Fibroblast of the conjunctiva (primary cell): Measurements from ENCODE around the gene SYT17.

ENCODE experiments used
- DNase-seq: peaks from one replicate; pipeline ENCODE4 v3.0.0-alpha.2; 2010; ENCODE audit warnings: low read depth

Gene SYT17

DNA sequence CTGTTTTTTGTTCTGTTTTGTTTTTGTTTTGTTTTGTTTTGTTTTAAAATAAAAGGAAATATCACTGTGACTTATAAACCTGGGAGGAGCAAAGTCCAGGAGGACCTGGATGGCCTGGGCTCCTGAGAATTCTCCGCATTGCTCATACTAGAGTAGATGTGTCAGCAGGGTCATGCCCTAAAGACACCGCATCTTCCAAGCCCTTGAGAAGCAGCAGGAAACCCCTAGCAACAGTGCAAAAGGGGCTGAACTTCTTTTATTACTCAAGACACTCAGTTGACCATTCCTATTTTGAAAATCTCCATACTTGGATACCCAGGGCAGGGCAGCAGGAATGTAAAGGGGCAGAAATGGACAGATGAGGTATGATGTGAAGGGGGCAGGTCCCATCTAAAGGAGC lies 51.8 kb downstream of the SYT17 start:
- no peak for DNase-seq

- no peak for DNase-seq
Measured at GRCh38 chr16:19223235-19224170, 55.5 kb downstream of the SYT17 start.

DNA sequence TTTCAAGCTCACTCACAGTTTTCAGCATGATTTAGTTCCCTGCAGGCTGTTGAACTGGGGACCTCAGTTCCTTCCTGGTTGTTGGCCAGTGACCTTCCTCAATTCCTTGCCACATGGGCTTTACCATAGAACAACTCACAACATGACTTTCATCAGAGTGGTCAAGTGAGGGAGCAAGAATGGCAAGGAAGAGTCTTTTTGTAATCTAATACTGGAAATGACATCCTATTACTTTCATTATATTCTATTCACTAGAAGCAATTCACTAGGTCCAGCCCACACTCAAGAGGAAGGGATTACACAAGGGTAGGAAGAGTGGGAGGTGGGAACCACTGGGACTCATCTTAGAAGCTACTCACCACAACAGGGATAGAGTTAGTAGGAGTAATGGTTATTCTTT lies 57.6 kb downstream of the SYT17 start:
- DNase-seq, result no peak

GRCh38 chr16:19227643-19228042 lies 59.6 kb downstream of the SYT17 start:
- no peak for DNase-seq

GRCh38 chr16:19228052-19228451 lies 60.0 kb downstream of the SYT17 start:
- DNase-seq, result no peak

- no peak for DNase-seq
Measured at GRCh38 chr16:19228575-19228974, 60.5 kb downstream of the SYT17 start.

DNA sequence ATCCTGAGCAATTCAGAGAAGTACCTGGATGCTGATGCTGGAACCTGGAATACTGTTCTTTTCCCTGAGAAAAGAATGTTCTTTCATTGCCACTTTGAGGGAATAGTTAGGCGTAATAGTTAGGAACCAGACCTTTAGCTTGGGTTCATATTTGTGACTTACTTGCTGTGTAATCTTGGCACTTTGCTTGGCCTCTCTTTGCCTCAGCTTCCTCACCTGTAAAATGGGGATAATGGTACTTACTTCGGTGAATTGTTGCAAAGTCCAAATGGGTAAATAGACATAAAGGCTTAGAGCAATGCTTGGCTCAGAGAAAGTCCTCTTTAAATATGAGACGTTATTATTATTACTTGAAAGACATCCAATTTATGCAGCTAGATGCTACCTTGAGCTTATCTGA lies 62.5 kb downstream of the SYT17 start:
- DNase-seq, result no peak

- no peak for DNase-seq
Measured at GRCh38 chr16:19231881-19232280, 63.8 kb downstream of the SYT17 start.

GRCh38 chr16:19232988-19233387 lies 64.9 kb downstream of the SYT17 start:
- no peak for DNase-seq

DNA sequence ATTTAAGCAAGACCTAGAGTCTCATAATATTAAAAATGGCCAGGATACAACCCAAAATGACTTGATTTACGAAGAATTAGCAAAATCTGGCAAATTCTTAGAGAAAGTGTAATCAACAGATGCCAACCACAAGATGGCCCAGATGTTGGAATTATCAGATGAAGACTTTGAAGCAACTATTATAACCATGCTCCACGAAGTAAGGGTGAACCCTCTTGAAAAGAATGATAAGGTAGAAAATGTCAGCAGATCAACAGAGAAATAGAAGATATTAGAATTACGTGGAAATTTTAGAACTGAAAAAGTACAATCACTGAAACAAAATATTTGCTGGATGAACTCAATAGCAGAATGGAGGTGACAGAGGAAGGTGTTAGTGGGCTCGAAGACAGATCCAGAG lies 67.4 kb downstream of the SYT17 start:
- DNase-seq, result no peak

GRCh38 chr16:19235886-19236285 lies 67.8 kb downstream of the SYT17 start:
- no peak for DNase-seq

GRCh38 chr16:19236561-19237209 lies 68.6 kb downstream of the SYT17 start:
- no peak for DNase-seq

DNA sequence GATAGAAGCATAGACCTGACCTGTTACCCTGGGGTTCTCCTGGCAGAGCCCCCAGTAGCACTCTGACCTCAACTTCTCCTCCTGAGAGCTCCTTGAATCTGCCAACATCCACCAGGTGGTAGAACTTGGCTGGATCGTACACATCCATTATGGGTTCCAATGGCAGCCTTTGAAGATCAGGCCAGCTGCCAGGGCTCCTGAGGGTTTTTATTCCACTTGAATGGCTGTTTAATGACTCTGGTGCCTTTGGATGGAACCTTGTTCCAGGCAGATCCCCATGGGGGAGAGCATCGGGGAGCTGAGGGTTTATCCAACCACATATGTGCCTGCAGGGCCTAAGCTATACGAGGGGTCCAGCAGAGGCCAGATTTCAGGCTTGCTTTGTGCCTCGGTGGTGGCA lies 70.4 kb downstream of the SYT17 start:
- no peak for DNase-seq

GRCh38 chr16:19239511-19240155 lies 71.6 kb downstream of the SYT17 start:
- no peak for DNase-seq

- DNase-seq, result no peak
Measured at GRCh38 chr16:19240494-19240893, 72.5 kb downstream of the SYT17 start.

DNA sequence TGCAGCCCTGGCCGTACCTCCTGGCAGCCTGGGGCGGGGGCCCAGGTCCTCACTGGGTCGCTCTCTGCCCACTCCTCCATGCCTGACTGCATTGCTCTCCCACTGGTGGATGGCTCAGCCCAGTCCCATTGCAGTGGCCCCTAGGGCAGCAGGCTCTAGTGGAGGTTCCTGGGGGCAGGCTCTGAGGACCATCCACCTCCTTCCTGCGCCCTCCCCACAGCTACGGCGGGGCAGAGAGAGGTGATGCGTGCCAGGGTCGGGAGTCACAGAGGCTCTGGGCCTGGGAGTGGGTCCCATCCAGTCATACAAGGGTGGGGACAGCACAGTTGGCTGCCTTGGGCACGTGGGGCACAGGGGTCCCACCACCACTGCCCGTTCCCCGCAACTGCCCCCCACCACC lies 73.5 kb downstream of the SYT17 start:
- DNase-seq, result no peak

DNA sequence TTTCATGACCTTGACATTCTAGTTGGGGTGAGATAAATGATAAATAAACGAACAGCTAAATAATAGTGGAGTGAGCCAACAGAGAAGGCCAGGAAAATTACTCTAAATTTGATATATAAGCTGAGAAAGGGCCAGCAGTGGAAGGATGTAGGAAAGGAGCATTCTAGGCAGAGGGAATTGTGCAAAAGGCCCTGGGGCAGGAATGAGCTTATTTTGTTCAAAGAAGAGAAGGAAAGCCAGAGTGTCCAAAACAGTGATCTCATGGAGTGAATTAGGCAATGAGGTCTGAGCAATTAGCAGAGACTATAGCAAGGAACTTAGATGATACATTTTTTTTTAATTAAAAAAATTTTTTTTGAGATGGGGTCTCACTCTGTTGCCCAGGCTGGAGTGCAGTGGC lies 74.1 kb downstream of the SYT17 start:
- no peak for DNase-seq

DNA sequence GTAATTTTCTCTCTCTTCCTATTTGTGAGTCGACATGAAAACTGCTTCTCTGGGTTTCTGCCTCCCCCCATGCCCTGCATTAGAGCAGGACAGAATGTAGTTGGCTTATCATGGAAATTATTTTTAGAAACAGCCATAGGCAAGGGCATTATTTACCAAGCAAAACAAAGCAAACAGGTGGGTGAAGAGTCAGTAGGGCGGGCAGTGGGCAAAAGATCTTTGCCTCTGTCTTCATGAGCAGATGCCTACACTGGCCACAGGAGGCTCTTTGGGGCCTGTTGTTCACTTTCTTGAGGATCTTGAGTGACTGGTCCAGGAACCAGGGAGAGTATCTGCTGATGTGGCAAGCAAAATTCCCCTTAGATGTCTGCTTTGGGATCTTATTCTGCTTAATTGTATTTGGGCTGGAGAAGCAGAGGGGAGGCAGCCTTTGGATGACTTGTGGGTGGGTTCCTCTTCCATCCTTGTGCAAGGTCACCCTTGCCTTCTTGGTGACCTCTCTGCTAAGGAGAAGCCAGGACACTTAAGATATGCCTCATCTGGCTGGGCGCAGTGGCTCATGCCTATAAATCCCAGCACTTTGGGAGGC lies 75.0 kb downstream of the SYT17 start:
- no peak for DNase-seq

- DNase-seq, result no peak
Measured at GRCh38 chr16:19245326-19245925, 77.4 kb downstream of the SYT17 start.

DNA sequence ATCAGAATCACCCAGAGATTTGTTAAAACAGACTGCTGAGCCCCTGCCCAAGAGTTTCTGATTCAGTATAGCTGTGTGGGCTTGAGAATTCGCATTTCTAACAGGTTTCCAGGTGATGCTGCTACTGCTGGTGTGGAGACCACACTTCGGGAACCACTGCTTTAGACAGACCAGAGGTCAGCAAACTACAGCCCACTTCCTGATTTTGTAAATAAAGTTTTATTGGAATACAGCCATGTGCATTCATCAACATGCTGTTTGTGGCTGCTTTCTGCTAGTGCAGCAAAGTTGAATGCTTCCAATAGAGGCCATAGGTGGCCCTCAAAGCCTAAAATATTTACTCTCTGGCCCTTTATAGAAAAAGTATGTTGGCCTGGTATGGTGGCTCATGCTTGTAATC lies 84.9 kb downstream of the SYT17 start:
- DNase-seq, result no peak

DNA sequence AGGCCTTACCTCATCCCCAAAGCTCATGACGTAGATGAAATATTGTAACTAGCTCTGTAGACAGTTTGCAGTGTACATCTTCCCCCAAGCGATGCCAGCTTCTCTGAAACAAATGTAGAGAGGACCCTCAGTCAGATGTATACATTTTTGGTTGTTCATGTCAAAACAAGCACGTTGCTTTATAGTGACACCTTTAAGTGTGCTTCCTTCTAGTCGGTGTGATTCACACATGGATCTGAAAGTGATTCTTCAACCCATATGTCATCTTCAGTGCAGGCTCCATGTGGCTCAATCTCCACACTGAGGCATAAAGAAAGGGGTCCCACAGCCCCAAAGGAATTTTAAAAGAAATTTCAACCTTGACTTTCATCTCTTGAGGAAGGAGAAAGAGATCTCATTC lies 86.6 kb downstream of the SYT17 start:
- no peak for DNase-seq

DNA sequence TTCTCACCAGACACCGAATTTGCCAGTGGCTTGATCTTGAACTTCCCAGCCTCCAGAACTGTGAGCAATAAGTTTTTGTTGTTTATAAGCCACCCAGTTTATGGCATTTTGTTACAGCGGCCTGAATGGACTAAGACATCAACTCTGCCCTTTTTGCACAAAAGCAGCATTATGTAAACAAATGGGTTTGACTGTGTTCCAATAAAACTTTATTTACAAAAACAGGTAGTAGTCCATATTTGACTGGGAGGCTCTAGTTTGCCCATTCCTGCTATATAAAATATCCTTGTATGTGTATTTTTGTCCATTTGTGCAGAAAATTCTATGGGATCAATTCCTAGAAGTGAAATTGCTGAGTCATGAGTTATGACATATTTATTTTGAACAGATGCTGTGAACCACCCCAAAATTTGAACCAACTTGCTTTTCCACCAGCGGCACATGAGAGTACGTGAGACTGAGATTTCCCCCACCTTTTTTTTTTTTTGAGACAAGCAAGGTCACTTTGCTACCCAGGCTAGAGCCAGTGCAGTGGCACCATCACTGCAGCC lies 96.2 kb downstream of the SYT17 start:
- DNase-seq, result no peak
